Coronary artery (tissue), 2 donors: ENCODE data around the gene SESN3.
A peak's percentile ranks its signal among the peaks of the same experiment; 100 is the strongest.
"Not testable (repeated sequence)": the region's sequence is repeated elsewhere in the genome, so short reads cannot be mapped to it uniquely, and the experiment has no call there.

Experiments used
- DNase-seq: peaks from one replicate; pipeline ENCODE4 v3.0.0-alpha.2; 2017; ENCODE audit warnings: low spot score
- H3K27ac ChIP-seq, 2 donors: fragments of 200-600 bp; sonication (generic); one replicate each; pipeline ENCODE4 v1.5.1; 2016 to 2019
- H3K4me3 ChIP-seq: fragments of 200-600 bp; sonication (generic); 2 replicates; pipeline ENCODE4 v1.5.1; 2016; ENCODE audit warnings: mild to moderate bottlenecking, moderate library complexity
- CTCF ChIP-seq: fragments of 200-600 bp; sonication (generic); IDR thresholded peaks from one replicate; pipeline ENCODE4 v1.5.1; 2019; ENCODE audit warnings: antibody characterized with exemption

SESN3 gene

GRCh38 chr11:95256321-95256779 lies 25.3 kb upstream of the SESN3 start:
- H3K27ac ChIP-seq: peak overlapping the region in 1 of 2 donors; percentile 19
- H3K4me3 ChIP-seq: no peak overlapping the region
- no peak for TF ChIP-seq CTCF
- DNase-seq: no peak

- DNase-seq: no peak
- TF ChIP-seq CTCF: no peak
- Histone ChIP-seq H3K4me3 (no peak overlapping the region), H3K27ac (peak overlapping the region in 1 of 2 donors; percentile 19)
Observed at GRCh38 chr11:95255251-95256145, 24.5 kb upstream of the SESN3 start.

- peak overlapping the region in 1 of 2 donors; percentile 73 for H3K27ac ChIP-seq
- DNase-seq: no peak
- no peak for TF ChIP-seq CTCF
- H3K4me3 ChIP-seq: no peak overlapping the region
Observed at GRCh38 chr11:95254716-95255115, 23.7 kb upstream of the SESN3 start.

GRCh38 chr11:95254131-95254704 lies 23.2 kb upstream of the SESN3 start:
- DNase-seq: peak; percentile 85
- Histone ChIP-seq H3K27ac (peak overlapping the region; percentile 51 to 73), H3K4me3 (peak overlapping the region; percentile 60)
- no peak for TF ChIP-seq CTCF

GRCh38 chr11:95253141-95253540 lies 22.1 kb upstream of the SESN3 start:
- Histone ChIP-seq H3K27ac (no peak overlapping the region), H3K4me3 (no peak overlapping the region)
- no peak for TF ChIP-seq CTCF
- DNase-seq: no peak

GRCh38 chr11:95252586-95252985 lies 21.6 kb upstream of the SESN3 start:
- H3K27ac ChIP-seq: no peak overlapping the region
- H3K4me3 ChIP-seq: no peak overlapping the region
- no peak for DNase-seq
- TF ChIP-seq CTCF: no peak

GRCh38 chr11:95251896-95252295 lies 20.9 kb upstream of the SESN3 start:
- H3K4me3 ChIP-seq, DNase-seq, H3K27ac ChIP-seq: not testable (repeated sequence)
